B cell (primary cell): Measurements from ENCODE around the gene ZNF316. TPM values are rescaled to one million over a fixed set of nuclear protein-coding genes. Genes with fewer than 3 reads are reported as not detected.
A peak's percentile ranks its signal among the peaks of the same experiment; 100 is the strongest.

Experiments used
- ATAC-seq: fragments of 200-7000 bp; cut with Tn5 transposase; one replicate; pipeline ENCODE4 v1.10.0; 2021; ENCODE audit warnings: low read depth, mild to moderate bottlenecking, moderate number of reproducible peaks, moderate library complexity
- CTCF ChIA-PET: fragments of 350-600 bp; sonication (Branson Sonifier 250); formaldehyde crosslinking; loops from one replicate; lab custom pipeline; 2021; ENCODE audit warnings: antibody characterized with exemption, inconsistent platforms; lab: Charles Lee
- POLR2A ChIA-PET: fragments of 350-600 bp; sonication (Branson Sonifier 250); formaldehyde crosslinking; loops from one replicate; lab custom pipeline; 2021; ENCODE audit warnings: antibody characterized with exemption; lab: Charles Lee
- DNase-seq: peaks from one replicate; pipeline ENCODE4 v3.0.0; 2013
- H2AFZ ChIP-seq: 2 replicates; pipeline ENCODE4 v1.6.1; 2012; ENCODE audit warnings: mild to moderate bottlenecking, low read depth, low read length; ENCODE audit not compliant: insufficient read depth, poor library complexity, severe bottlenecking
- H3K27ac ChIP-seq, 2 donors: 1 replicate in 1 of 2; 2 replicates in 1 of 2; pipeline ENCODE4 v1.5.1; 2012 to 2013; ENCODE audit warnings: low read length in 2 of 2, mild to moderate bottlenecking in 2 of 2, moderate library complexity in 1 of 2
- H3K27me3 ChIP-seq, 4 experiments: fragments of 200-600 bp in 1 of 4; sonication (generic) in 1 of 4; replicated peaks in 1 of 4; 1 replicate in 2 of 4; 2 replicates in 2 of 4; pipeline versions ENCODE4 v1.6.1 to v1.7.0; 2013 to 2016; ENCODE audit warnings: low read length in 3 of 4, mild to moderate bottlenecking in 2 of 4, mixed read lengths in 1 of 4, moderate library complexity in 1 of 4; ENCODE audit not compliant: insufficient read depth in 4 of 4, control insufficient read depth in 3 of 4; ENCODE audit errors: control extremely low read depth in 1 of 4
- H3K36me3 ChIP-seq, 2 experiments: replicated peaks in 1 of 2; 1 replicate in 1 of 2; 2 replicates in 1 of 2; pipeline versions ENCODE4 v1.6.1 to v1.7.1; 2013; ENCODE audit warnings: low read length in 1 of 2; ENCODE audit not compliant: insufficient read depth in 2 of 2, control insufficient read depth in 1 of 2; ENCODE audit errors: control extremely low read depth in 1 of 2, extremely low read depth in 1 of 2
- H3K4me1 ChIP-seq, 2 donors: fragments of 200-600 bp in 1 of 2; sonication (generic) in 1 of 2; 1 replicate in 1 of 2; 2 replicates in 1 of 2; pipeline versions ENCODE4 v1.5.1 to v1.6.1; 2013 to 2017; ENCODE audit warnings: low read length in 2 of 2; ENCODE audit not compliant: control insufficient read depth in 2 of 2, insufficient read depth in 2 of 2
- H3K4me2 ChIP-seq: replicated peaks from 2 replicates; pipeline ENCODE3; 2012; ENCODE audit warnings: mild to moderate bottlenecking, low read depth, low read length; ENCODE audit not compliant: poor library complexity, severe bottlenecking
- H3K4me3 ChIP-seq, 5 experiments: fragments of 200-600 bp in 1 of 5; sonication (generic) in 1 of 5; 1 replicate in 3 of 5; 2 replicates in 2 of 5; pipeline versions ENCODE4 v1.5.1 to v1.7.0; 2011 to 2016; ENCODE audit warnings: low read length in 4 of 5, mild to moderate bottlenecking in 4 of 5, low read depth in 2 of 5, control low read depth in 1 of 5, moderate library complexity in 1 of 5; ENCODE audit not compliant: insufficient read depth in 1 of 5; ENCODE audit errors: control extremely low read depth in 1 of 5, extremely low read depth in 1 of 5
- H3K79me2 ChIP-seq: fragments of 200-600 bp; sonication (generic); one replicate; pipeline ENCODE4 v1.6.0; 2016; ENCODE audit warnings: low read length; ENCODE audit not compliant: control insufficient read depth, insufficient read depth
- H3K9ac ChIP-seq: fragments of 200-600 bp; sonication (generic); 2 replicates; pipeline ENCODE4 v1.6.1; 2017; ENCODE audit warnings: mild to moderate bottlenecking, low read length, moderate library complexity
- H3K9me3 ChIP-seq, 3 donors: one replicate each; pipeline versions ENCODE4 v1.6.1 to v1.7.1; 2013; ENCODE audit warnings: low read length in 2 of 3; ENCODE audit not compliant: control insufficient read depth in 2 of 3, insufficient read depth in 1 of 3; ENCODE audit errors: control extremely low read depth in 1 of 3
- H4K20me1 ChIP-seq: 2 replicates; pipeline ENCODE4 v1.6.0; 2012; ENCODE audit warnings: mild to moderate bottlenecking, low read length; ENCODE audit not compliant: insufficient read depth, control insufficient read depth, poor library complexity, severe bottlenecking
- H3K27ac Mint-ChIP-seq: one replicate; pipeline ENCODE4 v1.8.0; 2021; ENCODE audit warnings: mixed read lengths
- H3K27me3 Mint-ChIP-seq: one replicate; pipeline ENCODE4 v1.8.0; 2021; ENCODE audit warnings: mixed read lengths
- H3K4me1 Mint-ChIP-seq: one replicate; pipeline ENCODE4 v1.8.0; 2021; ENCODE audit warnings: mixed read lengths
- H3K4me3 Mint-ChIP-seq: one replicate; pipeline ENCODE4 v1.8.0; 2021; ENCODE audit warnings: mixed read lengths
- H3K9me3 Mint-ChIP-seq: one replicate; pipeline ENCODE4 v1.8.0; 2022; ENCODE audit warnings: mixed read lengths; ENCODE audit not compliant: insufficient read depth
- CTCF ChIP-seq: fragments of 200-600 bp; IDR thresholded peaks from one replicate; pipeline ENCODE4 v1.8.0; 2022; ENCODE audit warnings: antibody characterized with exemption, mild to moderate bottlenecking
- EZH2 ChIP-seq: IDR thresholded peaks from 2 replicates; pipeline ENCODE4 v1.6.1; 2012; ENCODE audit warnings: borderline replicate concordance, low read depth, mild to moderate bottlenecking, moderate library complexity, low read length; ENCODE audit not compliant: insufficient read depth, poor library complexity, severe bottlenecking
- WGBS: methylation state at CpG from one replicate; pipeline ENCODE4 v1.1.5; 2013; ENCODE audit warnings: missing lambda C conversion rate; ENCODE audit not compliant: insufficient coverage; 5-methylcytosine and 5-hydroxymethylcytosine counted together
- intact Hi-C: fragments of 100-400 bp; cut with micrococcal nuclease; formaldehyde crosslinking; loops from one replicate; pipeline ENCODE4 v1.10.0; 2022
- polyA plus RNA-seq: library from polyadenylated mRNA; depleted of rRNA; stranded (reverse); fragments of >200 nt; gene quantifications from 2 replicates; pipeline ENCODE4 v1.2.3, GENCODE V29; 2012
- total RNA-seq, 2 donors: library from RNA; stranded (reverse); fragments of 120-200 nt in 1 of 2; gene quantifications; 1 replicate in 1 of 2; 2 replicates in 1 of 2; pipeline versions ENCODE4 v1.2.3 to v1.2.4, GENCODE V29; 2013 to 2022

The ZNF316 gene
- total and polyA plus RNA-seq, 2 donors (not counting 1 experiment from before 2014, with no cell fraction given), result 43.6 to 72.6 TPM

- Histone ChIP-seq H3K9me3 (peaks cover 0 to 7% (median 0%) of the 10 kb centered on the region in 3 donors), H3K27me3 (no peaks in the 10 kb centered on the region), H3K79me2 (peaks cover 4% of the 10 kb centered on the region), H3K4me1 (peaks cover 23 to 44% of the 10 kb centered on the region in 2 donors), H3K27ac (peak overlapping the region; percentile 51 to 77), H3K36me3 (no peaks in the 10 kb centered on the region), H3K4me2 (peak overlapping the region; percentile 70), H4K20me1 (no peaks in the 10 kb centered on the region), H3K9ac (peak overlapping the region; percentile 13), H3K4me3 (peak overlapping the region in 1 of 5 experiments; percentile 30), H2AFZ (peak overlapping the region; percentile 52)
- intact Hi-C loops, result no loop called here
- Mint-ChIP-seq H3K4me1 (peaks cover 37% of the 10 kb centered on the region), H3K9me3 (no peaks in the 10 kb centered on the region), H3K27ac (peak overlapping the region; percentile 17), H3K4me3 (peak overlapping the region; percentile 57), H3K27me3 (no peaks in the 10 kb centered on the region)
- TF ChIP-seq EZH2, result no peak
- TF ChIP-seq CTCF, result no peak
- no peak for DNase-seq
- ChIA-PET POLR2A (no interaction called here), CTCF (no interaction called here)
- ATAC-seq, result no peak
- 67% methylated on average over 1 of the region's 3 CpGs for WGBS
Observed at GRCh38 chr7:6624246-6624611, 12.9 kb upstream of the ZNF316 start.

GRCh38 chr7:6628045-6628444 lies 9.1 kb upstream of the ZNF316 start:
- Mint-ChIP-seq H3K4me1 (peaks cover 14% of the 10 kb centered on the region), H3K4me3 (no peak overlapping the region), H3K27me3 (no peaks in the 10 kb centered on the region), H3K27ac (no peak overlapping the region), H3K9me3 (no peaks in the 10 kb centered on the region)
- ATAC-seq (no peak), DNase-seq (no peak)
- no peaks in the 10 kb centered on the region for H3K36me3 ChIP-seq
- TF ChIP-seq CTCF (no peak), EZH2 (no peak)
- intact Hi-C loops, result no loop called here
- 93% methylated on average over 4 of the region's 6 CpGs for WGBS
- peaks cover 11 to 20% of the 10 kb centered on the region in 2 donors for H3K4me1 ChIP-seq
- H4K20me1 ChIP-seq, result no peaks in the 10 kb centered on the region
- ChIA-PET POLR2A (no interaction called here), CTCF (no interaction called here)
- no peak overlapping the region for H3K4me2 ChIP-seq
- H3K4me3 ChIP-seq, result no peak overlapping the region
- H3K27ac ChIP-seq, result no peak overlapping the region
- no peaks in the 10 kb centered on the region for H3K27me3 ChIP-seq
- H2AFZ ChIP-seq, result no peak overlapping the region
- no peak overlapping the region for H3K9ac ChIP-seq
- peaks cover 4% of the 10 kb centered on the region for H3K79me2 ChIP-seq
- no peaks in the 10 kb centered on the region for H3K9me3 ChIP-seq
